Common myeloid progenitor, CD34-positive (primary cell): ENCODE measurements around the gene LMO1.

ENCODE experiments used
- CTCF ChIA-PET: fragments of 350-600 bp; sonication (Branson Sonifier 250); formaldehyde crosslinking; loops from one replicate; lab custom pipeline; 2021; ENCODE audit warnings: antibody characterized with exemption; lab: Charles Lee
- POLR2A ChIA-PET: fragments of 350-600 bp; sonication (Branson Sonifier 250); formaldehyde crosslinking; loops from one replicate; lab custom pipeline; 2021; ENCODE audit warnings: antibody characterized with exemption; lab: Charles Lee
- DNase-seq, 3 donors: peaks; one replicate each; pipeline versions ENCODE4 v3.0.0 to v3.0.0-alpha.2; 2013
- H3K27ac ChIP-seq, 2 experiments: 1 replicate in 1 of 2; 2 replicates in 1 of 2; pipeline ENCODE4 v1.7.0; 2013; ENCODE audit warnings: inconsistent platforms in 2 of 2, low read length in 2 of 2, mild to moderate bottlenecking in 2 of 2, low read depth in 1 of 2, moderate library complexity in 1 of 2; ENCODE audit not compliant: severe bottlenecking in 2 of 2, insufficient read depth in 1 of 2, poor library complexity in 1 of 2
- H3K27me3 ChIP-seq, 5 experiments: replicated peaks in 2 of 5; 1 replicate in 3 of 5; 2 replicates in 2 of 5; pipeline versions ENCODE4 v1.6.1 to v1.7.0; 2013; ENCODE audit warnings: low read length in 4 of 5, mild to moderate bottlenecking in 2 of 5, moderate library complexity in 2 of 5, inconsistent platforms in 1 of 5; ENCODE audit not compliant: insufficient read depth in 5 of 5, control insufficient read depth in 4 of 5
- H3K36me3 ChIP-seq, 4 experiments: 1 replicate in 2 of 4; 2 replicates in 2 of 4; pipeline versions ENCODE4 v1.6.1 to v1.7.0; 2013; ENCODE audit warnings: low read length in 3 of 4, control low read depth in 1 of 4, mild to moderate bottlenecking in 1 of 4; ENCODE audit not compliant: control insufficient read depth in 4 of 4, insufficient read depth in 4 of 4
- H3K4me1 ChIP-seq, 4 experiments: 1 replicate in 3 of 4; 2 replicates in 1 of 4; pipeline versions ENCODE4 v1.6.1 to v1.7.1; 2013; ENCODE audit warnings: low read length in 3 of 4, mild to moderate bottlenecking in 3 of 4, control low read depth in 1 of 4, inconsistent platforms in 1 of 4, moderate library complexity in 1 of 4; ENCODE audit not compliant: control insufficient read depth in 4 of 4, insufficient read depth in 4 of 4; ENCODE audit errors: control extremely low read depth in 1 of 4
- H3K4me3 ChIP-seq, 7 experiments: 1 replicate in 4 of 7; 2 replicates in 3 of 7; pipeline versions ENCODE4 v1.5.1 to v1.7.0; 2013; ENCODE audit warnings: mild to moderate bottlenecking in 7 of 7, low read length in 6 of 7, moderate library complexity in 6 of 7, inconsistent platforms in 2 of 7, low read depth in 2 of 7, control low read depth in 1 of 7; ENCODE audit not compliant: insufficient read depth in 4 of 7, control insufficient read depth in 1 of 7; ENCODE audit errors: extremely low read depth in 1 of 7
- H3K9me3 ChIP-seq, 5 experiments: 1 replicate in 4 of 5; 2 replicates in 1 of 5; pipeline versions ENCODE4 v1.6.1 to v1.7.1; 2013; ENCODE audit warnings: low read length in 4 of 5, mild to moderate bottlenecking in 2 of 5, inconsistent platforms in 1 of 5, low read depth in 1 of 5, moderate library complexity in 1 of 5; ENCODE audit not compliant: control insufficient read depth in 4 of 5, insufficient read depth in 2 of 5; ENCODE audit errors: control extremely low read depth in 1 of 5
- WGBS: methylation state at CpG from one replicate; pipeline ENCODE4 v1.1.5; 2013; ENCODE audit not compliant: insufficient coverage; 5-methylcytosine and 5-hydroxymethylcytosine counted together

Gene LMO1

DNA sequence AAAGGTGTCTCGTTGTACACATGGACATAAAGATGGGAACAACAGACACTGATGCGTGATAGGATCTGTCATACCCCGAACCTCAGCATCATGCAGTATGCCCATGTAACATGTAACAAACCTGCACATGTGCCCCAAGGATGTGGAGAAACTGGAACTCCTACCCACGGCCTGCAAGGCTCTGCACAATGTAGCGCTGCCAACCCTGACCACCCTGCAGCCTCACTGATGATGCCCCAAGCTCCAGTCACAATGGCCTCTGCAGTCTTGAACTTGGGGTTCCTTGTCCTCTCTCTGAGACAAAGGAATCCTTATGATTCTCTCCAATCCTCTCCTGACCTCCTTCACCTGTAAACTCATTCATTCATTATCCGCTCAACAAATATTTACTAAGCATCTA is 14.2 kb downstream of the LMO1 start:
- no peak overlapping the region for H3K27ac ChIP-seq
- H3K27me3 ChIP-seq = peaks cover 0 to 2% (median 0%) of the 10 kb centered on the region in 5 experiments
- no peak for DNase-seq
- POLR2A ChIA-PET = no interaction called here
- no peaks in the 10 kb centered on the region for H3K9me3 ChIP-seq
- H3K36me3 ChIP-seq = no peaks in the 10 kb centered on the region
- CTCF ChIA-PET = interaction anchor here (1.0 to 7.8 kb wide), 5 partner anchors 10 to 68 kb away, joined by 4 to 99 read pairs (median 11); partner anchors contain the start of gene LMO1
- no peak overlapping the region for H3K4me3 ChIP-seq
- 83% methylated on average over 6 of the region's 6 CpGs for WGBS
- peaks cover 0 to 4% (median 0%) of the 10 kb centered on the region in 4 experiments for H3K4me1 ChIP-seq

DNA sequence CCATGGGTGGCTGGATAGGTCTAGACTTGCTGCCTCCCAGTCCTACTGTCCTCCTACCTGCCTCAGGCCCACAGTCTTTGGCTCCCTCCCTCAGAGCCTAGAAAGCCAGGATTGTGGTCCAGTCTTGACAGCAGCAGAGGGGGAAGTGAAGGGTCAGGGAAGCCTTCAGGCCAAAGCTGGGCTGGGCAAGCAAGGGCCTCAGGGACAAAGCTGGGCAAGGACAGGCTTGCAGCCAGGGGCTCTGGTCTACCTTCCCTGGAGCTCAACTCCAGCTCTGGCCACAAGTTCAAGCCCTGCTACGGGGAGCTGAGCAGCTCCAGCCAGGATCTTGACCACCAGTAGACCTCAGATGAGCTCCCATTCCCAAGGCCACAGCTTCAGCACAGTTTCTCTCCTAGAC is 14.9 kb downstream of the LMO1 start:
- POLR2A ChIA-PET = no interaction called here
- Histone ChIP-seq H3K27me3 (peaks cover 0 to 2% (median 0%) of the 10 kb centered on the region in 5 experiments), H3K9me3 (no peaks in the 10 kb centered on the region), H3K36me3 (no peaks in the 10 kb centered on the region), H3K4me1 (peaks cover 0 to 4% (median 0%) of the 10 kb centered on the region in 4 experiments), H3K4me3 (no peak overlapping the region), H3K27ac (no peak overlapping the region)
- CTCF ChIA-PET = interaction anchor here (1.0 to 7.8 kb wide), 9 partner anchors 10 to 315 kb away, joined by 3 to 99 read pairs (median 11); partner anchors contain the start of gene LMO1
- WGBS = 100% methylated on average over 1 of the region's 1 CpG
- no peak for DNase-seq

DNA sequence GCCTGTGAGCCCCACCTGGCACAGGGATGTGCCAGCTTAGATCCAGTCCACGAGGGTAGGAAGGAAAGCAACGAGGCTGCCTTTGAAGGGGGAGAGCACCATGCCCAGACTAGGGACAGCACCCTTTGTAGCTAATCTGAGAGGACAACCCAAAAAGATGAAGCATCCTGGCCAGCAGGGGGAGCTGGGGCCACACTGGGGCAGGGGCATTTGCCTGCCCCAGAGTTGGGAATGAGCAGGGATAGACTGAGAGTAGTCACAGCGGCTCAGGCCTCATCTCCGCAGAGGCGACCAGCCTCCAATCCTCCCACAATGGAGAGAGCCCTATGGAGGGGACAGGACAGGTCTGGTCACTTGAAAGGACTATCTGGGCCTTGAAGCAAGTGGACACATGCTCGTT is 16.4 kb downstream of the LMO1 start:
- no peak overlapping the region for H3K27ac ChIP-seq
- H3K36me3 ChIP-seq = no peaks in the 10 kb centered on the region
- WGBS = 85% methylated on average over 6 of the region's 6 CpGs
- ChIA-PET CTCF (interaction anchor here (0.6 to 7.8 kb wide), 21 partner anchors 10 to 1240 kb away, joined by 3 to 99 read pairs (median 4); partner anchors contain the start of gene LMO1), POLR2A (interaction anchor here (1.1 kb wide), 1 partner anchor 16 kb away, joined by 3 read pairs; the partner anchor contains the start of gene LMO1)
- peaks cover 0 to 2% (median 0%) of the 10 kb centered on the region in 5 experiments for H3K27me3 ChIP-seq
- H3K4me1 ChIP-seq = peaks cover 0 to 3% (median 0%) of the 10 kb centered on the region in 4 experiments
- no peak overlapping the region for H3K4me3 ChIP-seq
- DNase-seq = peak; percentile 25 to 47 (median 28)
- H3K9me3 ChIP-seq = no peaks in the 10 kb centered on the region

GRCh38 chr11:8243458-8243857 is 20.2 kb downstream of the LMO1 start:
- Histone ChIP-seq H3K27me3 (peaks cover 0 to 3% (median 0%) of the 10 kb centered on the region in 5 experiments), H3K36me3 (no peaks in the 10 kb centered on the region), H3K27ac (no peak overlapping the region), H3K4me1 (no peaks in the 10 kb centered on the region), H3K9me3 (no peaks in the 10 kb centered on the region), H3K4me3 (no peak overlapping the region)
- POLR2A ChIA-PET = no interaction called here
- DNase-seq = no peak
- WGBS = 95% methylated on average over 5 of the region's 5 CpGs
- CTCF ChIA-PET = interaction anchor here (1.0 to 7.8 kb wide), 4 partner anchors 9 to 22 kb away, joined by 3 to 99 read pairs (median 4); partner anchors contain the start of gene LMO1

GRCh38 chr11:8242499-8243280 is 21.0 kb downstream of the LMO1 start:
- no peaks in the 10 kb centered on the region for H3K9me3 ChIP-seq
- H3K36me3 ChIP-seq = no peaks in the 10 kb centered on the region
- CTCF ChIA-PET = interaction anchor here (1.0 to 7.8 kb wide), 6 partner anchors 10 to 22 kb away, joined by 3 to 99 read pairs (median 4); partner anchors contain the start of gene LMO1
- WGBS = 92% methylated on average over 16 of the region's 19 CpGs
- no peaks in the 10 kb centered on the region for H3K4me1 ChIP-seq
- POLR2A ChIA-PET = no interaction called here
- H3K4me3 ChIP-seq = no peak overlapping the region
- H3K27me3 ChIP-seq = peaks cover 0 to 3% (median 0%) of the 10 kb centered on the region in 5 experiments
- no peak overlapping the region for H3K27ac ChIP-seq
- no peak for DNase-seq

DNA sequence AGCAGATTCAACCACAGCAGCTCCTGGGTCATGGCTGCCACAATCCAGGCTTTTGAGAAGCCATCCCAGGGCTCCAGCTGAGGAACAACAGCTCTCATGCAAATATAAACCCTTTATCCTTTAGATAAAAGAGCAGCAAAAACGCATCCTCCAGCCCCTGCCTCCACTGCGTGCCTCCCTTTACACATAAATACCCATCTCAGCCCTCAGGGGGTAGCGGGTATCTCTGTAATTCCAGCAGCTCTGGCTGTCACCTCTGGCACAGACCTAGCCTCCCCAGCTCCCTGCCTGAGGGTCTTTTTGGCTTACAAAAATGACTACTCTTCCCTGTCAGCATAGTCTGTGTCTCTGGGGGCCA is 21.6 kb downstream of the LMO1 start:
- CTCF ChIA-PET = interaction anchor here (0.9 to 2.4 kb wide), 7 partner anchors 10 to 52 kb away, joined by 4 to 9 read pairs (median 5); partner anchors contain the start of gene LMO1
- no peak for DNase-seq
- POLR2A ChIA-PET = no interaction called here
- no peak overlapping the region for H3K4me3 ChIP-seq
- H3K9me3 ChIP-seq = no peaks in the 10 kb centered on the region
- no peaks in the 10 kb centered on the region for H3K4me1 ChIP-seq
- WGBS = 93% methylated on average over 3 of the region's 3 CpGs
- peaks cover 0 to 1% (median 0%) of the 10 kb centered on the region in 5 experiments for H3K27me3 ChIP-seq
- no peaks in the 10 kb centered on the region for H3K36me3 ChIP-seq
- H3K27ac ChIP-seq = no peak overlapping the region
